Measurements from ENCODE around the gene ARMH2. TPM values are rescaled to one million over a fixed set of nuclear protein-coding genes. Genes with fewer than 3 reads are reported as not detected.

ARMH2 gene
- polyA plus RNA-seq (ENCODE audit: insufficient read length in 4 of 4) = under 1 TPM in 1 of 4 donors, not detected in 3; 0.09 TPM

- no peak for DNase-seq (ENCODE audit: low read depth in 4 of 4, low spot score in 3 of 4)
These were observed at the start of gene ARMH2 for GRCh38 chr6:24798740-24799540. Gene ARMH2, minus strand, starts transcription at chr6:24798917. Its CDS starts 60 bp downstream, at chr6:24798857.

GRCh38 chr6:24848461-24848860 is 49.7 kb upstream of the ARMH2 start:
- DNase-seq (ENCODE audit: low read depth in 4 of 4, low spot score in 3 of 4) = no peak

- no peak for DNase-seq (ENCODE audit: low read depth in 4 of 4, low spot score in 3 of 4)
These were observed 48.7 kb upstream of the ARMH2 start for GRCh38 chr6:24847402-24847801.

GRCh38 chr6:24845578-24845977 is 46.9 kb upstream of the ARMH2 start:
- DNase-seq (ENCODE audit: low read depth in 4 of 4, low spot score in 3 of 4) = no peak

- DNase-seq (ENCODE audit: low read depth in 4 of 4, low spot score in 3 of 4) = no peak
These were observed 46.2 kb upstream of the ARMH2 start for GRCh38 chr6:24844903-24845302.

GRCh38 chr6:24844061-24844460 is 45.3 kb upstream of the ARMH2 start:
- DNase-seq (ENCODE audit: low read depth in 4 of 4, low spot score in 3 of 4) = no peak

GRCh38 chr6:24840187-24840586 is 41.5 kb upstream of the ARMH2 start:
- DNase-seq (ENCODE audit: low read depth in 4 of 4, low spot score in 3 of 4) = no peak

- no peak for DNase-seq (ENCODE audit: low read depth in 4 of 4, low spot score in 3 of 4)
These were observed 40.3 kb upstream of the ARMH2 start for GRCh38 chr6:24838994-24839393.

- DNase-seq (ENCODE audit: low read depth in 4 of 4, low spot score in 3 of 4) = no peak
These were observed 39.4 kb upstream of the ARMH2 start for GRCh38 chr6:24838081-24838480.

GRCh38 chr6:24836109-24836508 is 37.4 kb upstream of the ARMH2 start:
- DNase-seq (ENCODE audit: low read depth in 4 of 4, low spot score in 3 of 4) = no peak

- no peak for DNase-seq (ENCODE audit: low read depth in 4 of 4, low spot score in 3 of 4)
These were observed 35.1 kb upstream of the ARMH2 start for GRCh38 chr6:24833711-24834386.

- DNase-seq (ENCODE audit: low read depth in 4 of 4, low spot score in 3 of 4) = no peak
These were observed 34.1 kb upstream of the ARMH2 start for GRCh38 chr6:24832794-24833193.

GRCh38 chr6:24831771-24832716 is 33.3 kb upstream of the ARMH2 start:
- DNase-seq (ENCODE audit: low read depth in 4 of 4, low spot score in 3 of 4) = no peak

- no peak for DNase-seq (ENCODE audit: low read depth in 4 of 4, low spot score in 3 of 4)
These were observed 30.9 kb upstream of the ARMH2 start for GRCh38 chr6:24829657-24830056.

- DNase-seq (ENCODE audit: low read depth in 4 of 4, low spot score in 3 of 4) = no peak
These were observed 29.3 kb upstream of the ARMH2 start for GRCh38 chr6:24827970-24828369.

- DNase-seq (ENCODE audit: low read depth in 4 of 4, low spot score in 3 of 4) = no peak
These were observed 28.4 kb upstream of the ARMH2 start for GRCh38 chr6:24827162-24827561.

GRCh38 chr6:24825130-24825630 is 26.5 kb upstream of the ARMH2 start:
- no peak for DNase-seq (ENCODE audit: low read depth in 4 of 4, low spot score in 3 of 4)

GRCh38 chr6:24824142-24824938 is 25.6 kb upstream of the ARMH2 start:
- no peak for DNase-seq (ENCODE audit: low read depth in 4 of 4, low spot score in 3 of 4)

- no peak for DNase-seq (ENCODE audit: low read depth in 4 of 4, low spot score in 3 of 4)
These were observed 24.5 kb upstream of the ARMH2 start for GRCh38 chr6:24823185-24823584.

GRCh38 chr6:24822696-24823095 is 24.0 kb upstream of the ARMH2 start:
- no peak for DNase-seq (ENCODE audit: low read depth in 4 of 4, low spot score in 3 of 4)
